B cell (primary cell): ENCODE measurements around the gene FSTL3. TPM values are rescaled to one million over a fixed set of nuclear protein-coding genes. Genes with fewer than 3 reads are reported as not detected.

Experiments
- ATAC-seq: fragments of 200-7000 bp; cut with Tn5 transposase; one replicate; pipeline ENCODE4 v1.10.0; 2021; ENCODE audit warnings: low read depth, mild to moderate bottlenecking, moderate number of reproducible peaks, moderate library complexity
- CTCF ChIA-PET: fragments of 350-600 bp; sonication (Branson Sonifier 250); formaldehyde crosslinking; loops from one replicate; lab custom pipeline; 2021; ENCODE audit warnings: antibody characterized with exemption, inconsistent platforms; lab: Charles Lee
- POLR2A ChIA-PET: fragments of 350-600 bp; sonication (Branson Sonifier 250); formaldehyde crosslinking; loops from one replicate; lab custom pipeline; 2021; ENCODE audit warnings: antibody characterized with exemption; lab: Charles Lee
- DNase-seq: peaks from one replicate; pipeline ENCODE4 v3.0.0; 2013
- H2AFZ ChIP-seq: 2 replicates; pipeline ENCODE4 v1.6.1; 2012; ENCODE audit warnings: mild to moderate bottlenecking, low read depth, low read length; ENCODE audit not compliant: insufficient read depth, poor library complexity, severe bottlenecking
- H3K27ac ChIP-seq, 2 donors: 1 replicate in 1 of 2; 2 replicates in 1 of 2; pipeline ENCODE4 v1.5.1; 2012 to 2013; ENCODE audit warnings: low read length in 2 of 2, mild to moderate bottlenecking in 2 of 2, moderate library complexity in 1 of 2
- H3K27me3 ChIP-seq, 4 experiments: fragments of 200-600 bp in 1 of 4; sonication (generic) in 1 of 4; replicated peaks in 1 of 4; 1 replicate in 2 of 4; 2 replicates in 2 of 4; pipeline versions ENCODE4 v1.6.1 to v1.7.0; 2013 to 2016; ENCODE audit warnings: low read length in 3 of 4, mild to moderate bottlenecking in 2 of 4, mixed read lengths in 1 of 4, moderate library complexity in 1 of 4; ENCODE audit not compliant: insufficient read depth in 4 of 4, control insufficient read depth in 3 of 4; ENCODE audit errors: control extremely low read depth in 1 of 4
- H3K36me3 ChIP-seq, 2 experiments: replicated peaks in 1 of 2; 1 replicate in 1 of 2; 2 replicates in 1 of 2; pipeline versions ENCODE4 v1.6.1 to v1.7.1; 2013; ENCODE audit warnings: low read length in 1 of 2; ENCODE audit not compliant: insufficient read depth in 2 of 2, control insufficient read depth in 1 of 2; ENCODE audit errors: control extremely low read depth in 1 of 2, extremely low read depth in 1 of 2
- H3K4me1 ChIP-seq, 2 donors: fragments of 200-600 bp in 1 of 2; sonication (generic) in 1 of 2; 1 replicate in 1 of 2; 2 replicates in 1 of 2; pipeline versions ENCODE4 v1.5.1 to v1.6.1; 2013 to 2017; ENCODE audit warnings: low read length in 2 of 2; ENCODE audit not compliant: control insufficient read depth in 2 of 2, insufficient read depth in 2 of 2
- H3K4me2 ChIP-seq: replicated peaks from 2 replicates; pipeline ENCODE3; 2012; ENCODE audit warnings: mild to moderate bottlenecking, low read depth, low read length; ENCODE audit not compliant: poor library complexity, severe bottlenecking
- H3K4me3 ChIP-seq, 5 experiments: fragments of 200-600 bp in 1 of 5; sonication (generic) in 1 of 5; 1 replicate in 3 of 5; 2 replicates in 2 of 5; pipeline versions ENCODE4 v1.5.1 to v1.7.0; 2011 to 2016; ENCODE audit warnings: low read length in 4 of 5, mild to moderate bottlenecking in 4 of 5, low read depth in 2 of 5, control low read depth in 1 of 5, moderate library complexity in 1 of 5; ENCODE audit not compliant: insufficient read depth in 1 of 5; ENCODE audit errors: control extremely low read depth in 1 of 5, extremely low read depth in 1 of 5
- H3K79me2 ChIP-seq: fragments of 200-600 bp; sonication (generic); one replicate; pipeline ENCODE4 v1.6.0; 2016; ENCODE audit warnings: low read length; ENCODE audit not compliant: control insufficient read depth, insufficient read depth
- H3K9ac ChIP-seq: fragments of 200-600 bp; sonication (generic); 2 replicates; pipeline ENCODE4 v1.6.1; 2017; ENCODE audit warnings: mild to moderate bottlenecking, low read length, moderate library complexity
- H3K9me3 ChIP-seq, 3 donors: one replicate each; pipeline versions ENCODE4 v1.6.1 to v1.7.1; 2013; ENCODE audit warnings: low read length in 2 of 3; ENCODE audit not compliant: control insufficient read depth in 2 of 3, insufficient read depth in 1 of 3; ENCODE audit errors: control extremely low read depth in 1 of 3
- H4K20me1 ChIP-seq: 2 replicates; pipeline ENCODE4 v1.6.0; 2012; ENCODE audit warnings: mild to moderate bottlenecking, low read length; ENCODE audit not compliant: insufficient read depth, control insufficient read depth, poor library complexity, severe bottlenecking
- H3K27ac Mint-ChIP-seq: one replicate; pipeline ENCODE4 v1.8.0; 2021; ENCODE audit warnings: mixed read lengths
- H3K27me3 Mint-ChIP-seq: one replicate; pipeline ENCODE4 v1.8.0; 2021; ENCODE audit warnings: mixed read lengths
- H3K4me1 Mint-ChIP-seq: one replicate; pipeline ENCODE4 v1.8.0; 2021; ENCODE audit warnings: mixed read lengths
- H3K4me3 Mint-ChIP-seq: one replicate; pipeline ENCODE4 v1.8.0; 2021; ENCODE audit warnings: mixed read lengths
- H3K9me3 Mint-ChIP-seq: one replicate; pipeline ENCODE4 v1.8.0; 2022; ENCODE audit warnings: mixed read lengths; ENCODE audit not compliant: insufficient read depth
- EZH2 ChIP-seq: IDR thresholded peaks from 2 replicates; pipeline ENCODE4 v1.6.1; 2012; ENCODE audit warnings: borderline replicate concordance, low read depth, mild to moderate bottlenecking, moderate library complexity, low read length; ENCODE audit not compliant: insufficient read depth, poor library complexity, severe bottlenecking
- WGBS: methylation state at CpG from one replicate; pipeline ENCODE4 v1.1.5; 2013; ENCODE audit warnings: missing lambda C conversion rate; ENCODE audit not compliant: insufficient coverage; 5-methylcytosine and 5-hydroxymethylcytosine counted together
- intact Hi-C: fragments of 100-400 bp; cut with micrococcal nuclease; formaldehyde crosslinking; loops from one replicate; pipeline ENCODE4 v1.10.0; 2022
- polyA plus RNA-seq: library from polyadenylated mRNA; depleted of rRNA; stranded (reverse); fragments of >200 nt; gene quantifications from 2 replicates; pipeline ENCODE4 v1.2.3, GENCODE V29; 2012
- total RNA-seq, 2 donors: library from RNA; stranded (reverse); fragments of 120-200 nt in 1 of 2; gene quantifications; 1 replicate in 1 of 2; 2 replicates in 1 of 2; pipeline versions ENCODE4 v1.2.3 to v1.2.4, GENCODE V29; 2013 to 2022
- TF ChIP-seq, protein P1 (sequence below): fragments of 200-600 bp; IDR thresholded peaks from one replicate; pipeline ENCODE4 v1.8.0; 2022; ENCODE audit warnings: antibody characterized with exemption, mild to moderate bottlenecking

FSTL3 gene
- total and polyA plus RNA-seq, 2 donors (not counting 1 experiment from before 2014, with no cell fraction given), result 2.6 to 5.8 TPM

GRCh38 chr19:680287-681028 is 4.3 kb downstream of the FSTL3 start:
- Histone ChIP-seq H3K4me2 (peak overlapping the region; percentile 98), H3K9ac (peak overlapping the region; percentile 75), H3K27me3 (peaks cover 0 to 20% (median 6%) of the 10 kb centered on the region in 4 experiments), H3K4me1 (peaks cover 11 to 26% of the 10 kb centered on the region in 2 donors), H2AFZ (peak overlapping the region; percentile 92), H3K36me3 (no peaks in the 10 kb centered on the region), H3K4me3 (peak overlapping the region; percentile 53 to 91 (median 60)), H4K20me1 (peaks cover 19% of the 10 kb centered on the region), H3K27ac (peak overlapping the region; percentile 81 to 89), H3K79me2 (no peaks in the 10 kb centered on the region), H3K9me3 (peaks cover 0 to 27% (median 0%) of the 10 kb centered on the region in 3 donors)
- ATAC-seq, result peak; percentile 84
- no peak for TF ChIP-seq EZH2
- TF ChIP-seq, protein P1, sequence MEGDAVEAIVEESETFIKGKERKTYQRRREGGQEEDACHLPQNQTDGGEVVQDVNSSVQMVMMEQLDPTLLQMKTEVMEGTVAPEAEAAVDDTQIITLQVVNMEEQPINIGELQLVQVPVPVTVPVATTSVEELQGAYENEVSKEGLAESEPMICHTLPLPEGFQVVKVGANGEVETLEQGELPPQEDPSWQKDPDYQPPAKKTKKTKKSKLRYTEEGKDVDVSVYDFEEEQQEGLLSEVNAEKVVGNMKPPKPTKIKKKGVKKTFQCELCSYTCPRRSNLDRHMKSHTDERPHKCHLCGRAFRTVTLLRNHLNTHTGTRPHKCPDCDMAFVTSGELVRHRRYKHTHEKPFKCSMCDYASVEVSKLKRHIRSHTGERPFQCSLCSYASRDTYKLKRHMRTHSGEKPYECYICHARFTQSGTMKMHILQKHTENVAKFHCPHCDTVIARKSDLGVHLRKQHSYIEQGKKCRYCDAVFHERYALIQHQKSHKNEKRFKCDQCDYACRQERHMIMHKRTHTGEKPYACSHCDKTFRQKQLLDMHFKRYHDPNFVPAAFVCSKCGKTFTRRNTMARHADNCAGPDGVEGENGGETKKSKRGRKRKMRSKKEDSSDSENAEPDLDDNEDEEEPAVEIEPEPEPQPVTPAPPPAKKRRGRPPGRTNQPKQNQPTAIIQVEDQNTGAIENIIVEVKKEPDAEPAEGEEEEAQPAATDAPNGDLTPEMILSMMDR, result peak; percentile 56
- intact Hi-C loops, result loop anchor here (1.0 kb wide), 3 partner anchors 17 to 108 kb away; partner anchors contain the start of genes BSG, POLRMT and RNF126
- Mint-ChIP-seq H3K4me1 (peaks cover 9% of the 10 kb centered on the region), H3K27ac (peak overlapping the region; percentile 98), H3K9me3 (no peaks in the 10 kb centered on the region), H3K4me3 (peak overlapping the region; percentile 96), H3K27me3 (peaks cover 1% of the 10 kb centered on the region)
- DNase-seq, result peak; percentile 99
- CTCF ChIA-PET, result interaction anchor here (1.1 to 2.2 kb wide), 2 partner anchors 17 to 96 kb away, joined by 5 to 8 read pairs; partner anchors contain the start of gene RNF126
- POLR2A ChIA-PET, result interaction anchor here (0.5 to 1.1 kb wide), 6 partner anchors 17 to 665 kb away, joined by 3 to 8 read pairs (median 5); partner anchors contain the start of genes BSG and RNF126
- WGBS, result under 1% methylated on average over 65 of the region's 70 CpGs
